GM12878 (cell line): ENCODE measurements around the gene ZNF652.

Source experiments
- BHLHE40 ChIP-seq, 2 experiments: fragments of 450-650 bp in 1 of 2; IDR thresholded peaks; 2 replicates each; pipeline ENCODE4 v1.6.1; 2011 to 2017; ENCODE audit warnings: low read depth in 2 of 2, borderline replicate concordance in 1 of 2, improper control_type of control experiment in 1 of 2, low read length in 1 of 2, mild to moderate bottlenecking in 1 of 2
- CREM ChIP-seq: IDR thresholded peaks from 2 replicates; pipeline ENCODE4 v1.6.1; 2014; ENCODE audit warnings: antibody characterized with exemption, low read depth
- CTCF ChIP-seq, 3 experiments: IDR thresholded peaks in 2 of 3; conservative IDR thresholded peaks in 1 of 3; 2 replicates each; pipeline ENCODE4 v1.5.1; 2011; ENCODE audit warnings: low read depth in 3 of 3, low read length in 3 of 3, mild to moderate bottlenecking in 3 of 3, control low read depth in 2 of 3, moderate library complexity in 2 of 3, inconsistent platforms in 1 of 3, mixed read lengths in 1 of 3; ENCODE audit not compliant: control insufficient read depth in 2 of 3, insufficient read depth in 1 of 3; ENCODE audit errors: extremely low read depth in 1 of 3
- ESRRA ChIP-seq: IDR thresholded peaks from 2 replicates; pipeline ENCODE4 v1.6.1; 2012; ENCODE audit warnings: mild to moderate bottlenecking, low read length, improper control_type of control experiment
- MEF2A ChIP-seq: IDR thresholded peaks from 2 replicates; pipeline ENCODE4 v1.6.1; 2011; ENCODE audit warnings: low read depth, mild to moderate bottlenecking, low read length, moderate library complexity; ENCODE audit not compliant: insufficient read depth
- NFYB ChIP-seq: IDR thresholded peaks from 2 replicates; pipeline ENCODE4 v1.6.1; 2011; ENCODE audit warnings: low read depth, mild to moderate bottlenecking, low read length, improper control_type of control experiment, moderate library complexity; ENCODE audit not compliant: insufficient read depth
- NR2C2 ChIP-seq: IDR thresholded peaks from 2 replicates; pipeline ENCODE4 v1.6.1; 2011; ENCODE audit warnings: borderline replicate concordance, low read depth; ENCODE audit not compliant: control insufficient read depth, insufficient read length
- POLR2A ChIP-seq: IDR thresholded peaks from 2 replicates; pipeline ENCODE4 v1.6.1; 2011; ENCODE audit warnings: low read depth, mild to moderate bottlenecking, low read length
- SIN3A ChIP-seq: IDR thresholded peaks from 2 replicates; pipeline ENCODE4 v1.6.1; 2012; ENCODE audit warnings: low read depth, low read length, improper control_type of control experiment
- TAF1 ChIP-seq: IDR thresholded peaks from 2 replicates; pipeline ENCODE4 v1.6.1; 2011; ENCODE audit warnings: mild to moderate bottlenecking, low read depth, low read length, borderline replicate concordance
- ZNF274 ChIP-seq: IDR thresholded peaks from one replicate; pipeline ENCODE4 v1.8.0; 2011; ENCODE audit not compliant: insufficient read length, insufficient read depth
- ZNF384 ChIP-seq: IDR thresholded peaks from 2 replicates; pipeline ENCODE4 v1.6.1; 2012; ENCODE audit warnings: low read depth, mild to moderate bottlenecking, low read length, improper control_type of control experiment, borderline replicate concordance

- TF ChIP-seq CTCF (IDR thresholded peaks at IDR 0.05 in 2 of 3, conservative IDR thresholded peaks at IDR 0.05 in 1 of 3; ENCODE audit: control insufficient read depth in 2 of 3, extremely low read depth in 1 of 3, insufficient read depth in 1 of 3, low read depth in 3 of 3, low read length in 3 of 3) (no peak), ZNF384 (no peak), TAF1 (no peak), ESRRA (no peak), ZNF274 (no peak), NFYB (no peak), BHLHE40 (IDR thresholded peaks at IDR 0.05; ENCODE audit: borderline replicate concordance in 1 of 2, low read depth in 2 of 2, low read length in 1 of 2) (no peak), MEF2A (no peak), NR2C2 (no peak), POLR2A (no peak), CREM (no peak), SIN3A (no peak)
Measured at GRCh38 chr17:49404906-49405305, 42.9 kb upstream of the ZNF652 start.
